ENCODE data around the gene WDR59. TPM values are rescaled to one million over a fixed set of nuclear protein-coding genes. Genes with fewer than 3 reads are reported as not detected.

The WDR59 gene
- total and polyA plus RNA-seq, 2 of the 4 experiments (the other 2 are of a cell fraction), result 29.4 to 44.6 TPM

DNA sequence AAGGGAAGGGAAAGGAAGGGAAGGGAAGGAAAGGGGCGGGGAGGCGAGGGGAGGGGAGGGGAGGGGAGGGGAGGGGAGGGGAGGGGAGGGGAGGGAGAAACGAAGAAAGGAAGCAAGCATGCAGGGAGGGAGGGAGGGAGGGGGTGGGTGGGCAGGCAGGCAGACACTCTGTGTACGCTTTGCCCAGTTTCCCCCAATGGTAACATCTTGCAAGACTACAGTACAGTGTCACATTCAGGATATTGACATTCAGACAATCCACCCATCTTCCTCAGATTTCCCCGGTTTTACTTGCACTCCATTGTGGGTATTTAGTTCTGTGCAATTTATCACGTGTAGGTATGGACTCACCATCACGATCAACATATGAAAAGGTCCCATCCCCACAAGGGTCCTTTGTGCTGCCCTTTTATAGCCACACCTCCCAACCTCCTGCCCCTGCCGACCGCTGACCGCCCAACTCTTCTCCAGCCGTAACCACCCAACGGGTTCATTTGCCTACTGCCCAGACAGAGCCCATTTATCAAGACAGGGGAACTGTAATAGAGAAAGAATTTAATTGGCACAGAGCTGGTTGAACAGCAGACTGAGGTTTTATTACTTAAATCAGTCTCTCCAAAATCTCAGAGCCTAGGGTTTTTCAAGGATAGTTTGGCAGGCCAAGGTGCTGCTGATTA lies 118.9 kb downstream of the WDR59 start:
- Histone ChIP-seq H3K4me1 (ENCODE audit: control insufficient read depth, insufficient read depth, low read length) (no peaks in the 10 kb centered on the region), H3K9ac (ENCODE audit: low read depth, low read length) (no peak overlapping the region), H3K9me1 (ENCODE audit: insufficient read depth, low read length) (no peaks in the 10 kb centered on the region), H4K91ac (ENCODE audit: insufficient read depth, low read depth, low read length) (no peak overlapping the region), H3K27ac (ENCODE audit: insufficient read depth, low read length) (no peak overlapping the region), H3K27me3 (ENCODE audit: control insufficient read depth, insufficient read depth, low read length) (no peaks in the 10 kb centered on the region), H2BK15ac (ENCODE audit: low read depth, low read length) (no peak overlapping the region), H3K36me3 (ENCODE audit: control insufficient read depth, insufficient read depth, low read length) (no peaks in the 10 kb centered on the region), H4K5ac (ENCODE audit: low read depth, low read length) (no peak overlapping the region), H3K56ac (ENCODE audit: extremely low read depth, insufficient read depth, low read length) (no peak overlapping the region), H3K9me3 (ENCODE audit: control insufficient read depth, insufficient read depth, low read length) (no peaks in the 10 kb centered on the region), H2AK5ac (ENCODE audit: low read depth, low read length) (no peak overlapping the region), H2BK5ac (ENCODE audit: low read depth, low read length, poor library complexity, severe bottlenecking) (no peak overlapping the region), H2AFZ (replicated peaks; ENCODE audit: low read length, poor library complexity) (peak overlapping the region; percentile 33), H3K14ac (replicated peaks; ENCODE audit: low read depth, low read length) (no peak overlapping the region), H3K4me2 (ENCODE audit: low read depth, low read length) (no peak overlapping the region), H4K20me1 (ENCODE audit: insufficient read depth, low read length) (no peaks in the 10 kb centered on the region), H2BK120ac (ENCODE audit: low read depth, low read length) (no peak overlapping the region), H4K8ac (ENCODE audit: low read depth in 2 of 2, low read length in 2 of 2) (no peak overlapping the region), H2BK20ac (ENCODE audit: low read depth, low read length) (no peak overlapping the region), H3K18ac (ENCODE audit: low read depth, low read length) (no peak overlapping the region), H2AK9ac (replicated peaks; ENCODE audit: low read depth, low read length, poor library complexity) (peak overlapping the region; percentile 37), H3K79me1 (ENCODE audit: low read depth in 1 of 2, low read length in 2 of 2) (no peaks in the 10 kb centered on the region), H3K4ac (ENCODE audit: low read depth, low read length) (no peak overlapping the region), H3K4me3 (ENCODE audit: insufficient read depth, low read depth, low read length) (no peak overlapping the region), H3K23ac (ENCODE audit: low read depth, low read length) (no peak overlapping the region)
- TF ChIP-seq FOS (IDR thresholded peaks at IDR 0.05; ENCODE audit: low read depth, low read length) (no peak), RFX5 (IDR thresholded peaks at IDR 0.05; ENCODE audit: low read depth, low read length) (no peak), CEBPB (IDR thresholded peaks at IDR 0.05; ENCODE audit: low read depth, low read length) (no peak), CHD1 (IDR thresholded peaks at IDR 0.05; ENCODE audit: low read depth, low read length) (no peak), POLR2A (IDR thresholded peaks at IDR 0.05; ENCODE audit: low read depth, low read length) (no peak), NFE2L2 (IDR thresholded peaks at IDR 0.05; ENCODE audit: low read depth, low read length) (no peak), MAZ (IDR thresholded peaks at IDR 0.05; ENCODE audit: borderline replicate concordance, low read depth, low read length) (no peak), ELK1 (IDR thresholded peaks at IDR 0.05; ENCODE audit: borderline replicate concordance, low read depth, low read length) (no peak), MAFK (IDR thresholded peaks at IDR 0.05; ENCODE audit: low read depth, low read length) (no peak)
- TF ChIP-seq, protein P1, sequence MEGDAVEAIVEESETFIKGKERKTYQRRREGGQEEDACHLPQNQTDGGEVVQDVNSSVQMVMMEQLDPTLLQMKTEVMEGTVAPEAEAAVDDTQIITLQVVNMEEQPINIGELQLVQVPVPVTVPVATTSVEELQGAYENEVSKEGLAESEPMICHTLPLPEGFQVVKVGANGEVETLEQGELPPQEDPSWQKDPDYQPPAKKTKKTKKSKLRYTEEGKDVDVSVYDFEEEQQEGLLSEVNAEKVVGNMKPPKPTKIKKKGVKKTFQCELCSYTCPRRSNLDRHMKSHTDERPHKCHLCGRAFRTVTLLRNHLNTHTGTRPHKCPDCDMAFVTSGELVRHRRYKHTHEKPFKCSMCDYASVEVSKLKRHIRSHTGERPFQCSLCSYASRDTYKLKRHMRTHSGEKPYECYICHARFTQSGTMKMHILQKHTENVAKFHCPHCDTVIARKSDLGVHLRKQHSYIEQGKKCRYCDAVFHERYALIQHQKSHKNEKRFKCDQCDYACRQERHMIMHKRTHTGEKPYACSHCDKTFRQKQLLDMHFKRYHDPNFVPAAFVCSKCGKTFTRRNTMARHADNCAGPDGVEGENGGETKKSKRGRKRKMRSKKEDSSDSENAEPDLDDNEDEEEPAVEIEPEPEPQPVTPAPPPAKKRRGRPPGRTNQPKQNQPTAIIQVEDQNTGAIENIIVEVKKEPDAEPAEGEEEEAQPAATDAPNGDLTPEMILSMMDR (conservative IDR thresholded peaks at IDR 0.05; ENCODE audit: low read depth, low read length), result no peak
- ChIA-PET POLR2A (ENCODE audit: unreplicated experiment) (no interaction called here), CTCF (no interaction called here)
- dilution Hi-C loops (cut with HindIII; ENCODE audit: low sequenced_read_pairs, unreplicated experiment) (no loop called here), intact Hi-C loops (cut with micrococcal nuclease) (no loop called here), in situ Hi-C loops (cut with MboI; ENCODE audit: low sequenced_read_pairs) (no loop called here)
- no peak for DNase-seq
- WGBS, 2 experiments (ENCODE audit: extremely low coverage in 2 of 2, insufficient read length in 1 of 2), result no CpG with 5 or more reads among the region's 12 CpGs
- ATAC-seq (ENCODE audit: low read depth), result no peak
- BruUV-seq (replicated peaks), result no TSS peak

Data from IMR-90 (cell line).